DMS153 (cell line): ENCODE data around the gene EIF3L.
"Not testable (repeated sequence)": the region's sequence is repeated elsewhere in the genome, so short reads cannot be mapped to it uniquely, and the experiment has no call there.

Experiments used
- DNase-seq: peaks from one replicate; lab custom pipeline; 2025; lab: John Stamatoyannopoulos, UW

EIF3L gene

GRCh38 chr22:37849089-37849751 lies at the start of gene EIF3L:
EIF3L (plus strand) TSS chr22:37849419; CDS start chr22:37849450, 31 bp downstream.
- peak; percentile 80 for DNase-seq

GRCh38 chr22:37799979-37800378 lies 49.2 kb upstream of the EIF3L start:
- not testable (repeated sequence) for DNase-seq

GRCh38 chr22:37801946-37802309 lies 47.3 kb upstream of the EIF3L start:
- DNase-seq: no peak

- peak; percentile 30 for DNase-seq
Measured at GRCh38 chr22:37802310-37803194, 46.7 kb upstream of the EIF3L start.

GRCh38 chr22:37803195-37803638 lies 46.0 kb upstream of the EIF3L start:
- DNase-seq: no peak

GRCh38 chr22:37803639-37804351 lies 45.4 kb upstream of the EIF3L start:
- peak; percentile 38 for DNase-seq

GRCh38 chr22:37804352-37804880 lies 44.8 kb upstream of the EIF3L start:
- DNase-seq: no peak

GRCh38 chr22:37804881-37805809 lies 44.1 kb upstream of the EIF3L start:
- peak; percentile 59 for DNase-seq

- DNase-seq: no peak
Measured at GRCh38 chr22:37805810-37806277, 43.4 kb upstream of the EIF3L start.

GRCh38 chr22:37806409-37807333 lies 42.5 kb upstream of the EIF3L start:
- no peak for DNase-seq

GRCh38 chr22:37807410-37808293 lies 41.6 kb upstream of the EIF3L start, which contains the start of gene GCAT:
GCAT (plus strand) TSS chr22:37807934; CDS start chr22:37807968, 34 bp downstream.
- DNase-seq: peak; percentile 92

GRCh38 chr22:37808294-37808657 lies 40.9 kb upstream of the EIF3L start:
- DNase-seq: no peak

GRCh38 chr22:37809672-37810333 lies 39.4 kb upstream of the EIF3L start:
- DNase-seq: no peak

GRCh38 chr22:37811867-37812266 lies 37.4 kb upstream of the EIF3L start:
- DNase-seq: no peak

GRCh38 chr22:37812869-37813678 lies 36.1 kb upstream of the EIF3L start:
- no peak for DNase-seq

GRCh38 chr22:37815593-37815992 lies 33.6 kb upstream of the EIF3L start:
- no peak for DNase-seq

- DNase-seq: no peak
Measured at GRCh38 chr22:37816543-37817180, 32.6 kb upstream of the EIF3L start.
